Left lung (tissue), 10 donors: Measurements from ENCODE around the gene EIF2S1. TPM values are rescaled to one million over a fixed set of nuclear protein-coding genes. Genes with fewer than 3 reads are reported as not detected.

Experiments used
- ATAC-seq: fragments of 200-7000 bp; cut with Tn5 transposase; one replicate; pipeline ENCODE4 v1.9.1; 2020; ENCODE audit warnings: moderate library complexity
- DNase-seq, 4 donors: peaks; one replicate each; pipeline ENCODE4 v3.0.0-alpha.2; 2013 to 2020
- H3K27ac ChIP-seq, 2 donors: fragments of 200-600 bp; sonication (generic) in 1 of 2; one replicate each; pipeline versions ENCODE4 v1.5.0 to v1.8.0; 2020 to 2021
- H3K27me3 ChIP-seq, 2 donors: fragments of 200-600 bp; sonication (generic) in 1 of 2; one replicate each; pipeline versions ENCODE4 v1.5.0 to v1.8.0; 2020 to 2021
- H3K36me3 ChIP-seq, 2 donors: fragments of 200-600 bp; sonication (generic) in 1 of 2; one replicate each; pipeline versions ENCODE4 v1.5.0 to v1.8.0; 2020 to 2021
- H3K4me1 ChIP-seq, 2 donors: fragments of 200-600 bp; one replicate each; pipeline ENCODE4 v1.8.0; 2021
- H3K4me3 ChIP-seq, 2 donors: fragments of 200-600 bp; sonication (generic) in 1 of 2; one replicate each; pipeline versions ENCODE4 v1.5.0 to v1.8.0; 2020 to 2021; ENCODE audit warnings: mild to moderate bottlenecking in 1 of 2
- H3K9me3 ChIP-seq, 2 donors: fragments of 200-600 bp; sonication (generic) in 1 of 2; one replicate each; pipeline versions ENCODE4 v1.5.0 to v1.8.0; 2020 to 2021
- CTCF ChIP-seq, 2 donors: fragments of 200-600 bp; sonication (generic) in 1 of 2; IDR thresholded peaks; one replicate each; pipeline versions ENCODE4 v1.5.0 to v1.8.0; 2021; ENCODE audit warnings: antibody characterized with exemption in 2 of 2
- intact Hi-C, 2 donors: fragments of 100-400 bp; cut with DNase I; formaldehyde crosslinking; loops; one replicate each; pipeline versions ENCODE4 v1.11.2 to v1.14.2; 2022
- polyA plus RNA-seq, 6 donors: library from polyadenylated mRNA; unstranded; fragments of 120-200 nt; gene quantifications; one replicate each; pipeline ENCODE4 v1.2.1, GENCODE V29; 2013; ENCODE audit not compliant: insufficient read length in 6 of 6
- total RNA-seq, 2 donors: library from RNA; stranded (reverse); fragmentation: NEBNext Ultra II Directional; extraction: Animal tissue kit (Norgen Biotek cat#: 25700); gene quantifications; one replicate each; pipeline ENCODE4 v1.2.1, GENCODE V29; 2021
- donor health status: DM: no; HTN: yes; CAD: no.
- donor health status: DM: no; HTN: no; CAD: no.

The EIF2S1 gene
- total and polyA plus RNA-seq, 8 donors, result 64.0 to 99.4 (median 84.9) TPM

- no peak overlapping the region for H3K4me3 ChIP-seq
- no peak for TF ChIP-seq CTCF (IDR thresholded peaks at IDR 0.05)
- H3K4me1 ChIP-seq, result no peaks in the 10 kb centered on the region
- no peak overlapping the region for H3K27ac ChIP-seq
- H3K27me3 ChIP-seq, result no peaks in the 10 kb centered on the region
- DNase-seq (no peak), ATAC-seq (peak; percentile 33)
- intact Hi-C loops, result no loop called here
- H3K36me3 ChIP-seq, result peaks cover 3 to 73% of the 10 kb centered on the region in 2 donors
- H3K9me3 ChIP-seq, result no peaks in the 10 kb centered on the region
Observed at GRCh38 chr14:67385618-67386017, 25.5 kb downstream of the EIF2S1 start.

GRCh38 chr14:67387195-67387594, 27.1 kb downstream of the EIF2S1 start:
- ATAC-seq (no peak), DNase-seq (no peak)
- H3K4me1 ChIP-seq, result no peaks in the 10 kb centered on the region
- peaks cover 0 to 57% of the 10 kb centered on the region in 2 donors for H3K36me3 ChIP-seq
- H3K9me3 ChIP-seq, result no peaks in the 10 kb centered on the region
- no peak overlapping the region for H3K4me3 ChIP-seq
- no peak for TF ChIP-seq CTCF (IDR thresholded peaks at IDR 0.05)
- intact Hi-C loops, result no loop called here
- H3K27me3 ChIP-seq, result no peaks in the 10 kb centered on the region
- no peak overlapping the region for H3K27ac ChIP-seq

GRCh38 chr14:67389275-67389674, 29.1 kb downstream of the EIF2S1 start:
- ATAC-seq (no peak), DNase-seq (no peak)
- H3K4me1 ChIP-seq, result no peaks in the 10 kb centered on the region
- TF ChIP-seq CTCF (IDR thresholded peaks at IDR 0.05), result no peak
- H3K27me3 ChIP-seq, result no peaks in the 10 kb centered on the region
- no peak overlapping the region for H3K4me3 ChIP-seq
- no peak overlapping the region for H3K27ac ChIP-seq
- H3K36me3 ChIP-seq, result peaks cover 0 to 37% of the 10 kb centered on the region in 2 donors
- no peaks in the 10 kb centered on the region for H3K9me3 ChIP-seq
- intact Hi-C loops, result no loop called here

GRCh38 chr14:67389811-67390534, 29.8 kb downstream of the EIF2S1 start:
- H3K27me3 ChIP-seq, result no peaks in the 10 kb centered on the region
- no peak for ATAC-seq
- no peak overlapping the region for H3K27ac ChIP-seq
- peaks cover 0 to 30% of the 10 kb centered on the region in 2 donors for H3K36me3 ChIP-seq
- TF ChIP-seq CTCF (IDR thresholded peaks at IDR 0.05), result no peak
- DNase-seq, result no peak
- H3K9me3 ChIP-seq, result no peaks in the 10 kb centered on the region
- intact Hi-C loops, result no loop called here
- H3K4me3 ChIP-seq, result no peak overlapping the region
- no peaks in the 10 kb centered on the region for H3K4me1 ChIP-seq

- H3K4me1 ChIP-seq, result no peaks in the 10 kb centered on the region
- no peaks in the 10 kb centered on the region for H3K27me3 ChIP-seq
- intact Hi-C loops, result no loop called here
Observed at GRCh38 chr14:67391268-67391667, 31.1 kb downstream of the EIF2S1 start.

More at GRCh38 chr14:67391268-67391667, 31.1 kb downstream of the EIF2S1 start:
- peaks cover 0 to 18% of the 10 kb centered on the region in 2 donors for H3K36me3 ChIP-seq
- DNase-seq (no peak), ATAC-seq (no peak)
- no peak for TF ChIP-seq CTCF (IDR thresholded peaks at IDR 0.05)
- no peaks in the 10 kb centered on the region for H3K9me3 ChIP-seq
- H3K27ac ChIP-seq, result no peak overlapping the region
- no peak overlapping the region for H3K4me3 ChIP-seq
